ENCODE measurements around the gene CPVL.

- TF ChIP-seq RAD21 (conservative IDR thresholded peaks at IDR 0.05 in 1 of 2, IDR thresholded peaks at IDR 0.05 in 1 of 2) (no peak), POLR2A (IDR thresholded peaks at IDR 0.05; ENCODE audit: low read length) (no peak), MAZ (IDR thresholded peaks at IDR 0.05; ENCODE audit: borderline replicate concordance, low read depth, low read length) (no peak), RARB (CRISPR knock-in tag; IDR thresholded peaks at IDR 0.05) (no peak), NFE2L2 (conservative IDR thresholded peaks at IDR 0.05; ENCODE audit: low read length) (no peak), HEYL (CRISPR knock-in tag; IDR thresholded peaks at IDR 0.05) (no peak), FOSL2 (IDR thresholded peaks at IDR 0.05) (no peak), FOSL2 (CRISPR knock-in tag; IDR thresholded peaks at IDR 0.05) (no peak), JUNB (IDR thresholded peaks at IDR 0.05) (no peak), RCOR1 (IDR thresholded peaks at IDR 0.05; ENCODE audit: low read depth, low read length) (no peak), EP300 (IDR thresholded peaks at IDR 0.05) (no peak)
- TF ChIP-seq, protein P1, sequence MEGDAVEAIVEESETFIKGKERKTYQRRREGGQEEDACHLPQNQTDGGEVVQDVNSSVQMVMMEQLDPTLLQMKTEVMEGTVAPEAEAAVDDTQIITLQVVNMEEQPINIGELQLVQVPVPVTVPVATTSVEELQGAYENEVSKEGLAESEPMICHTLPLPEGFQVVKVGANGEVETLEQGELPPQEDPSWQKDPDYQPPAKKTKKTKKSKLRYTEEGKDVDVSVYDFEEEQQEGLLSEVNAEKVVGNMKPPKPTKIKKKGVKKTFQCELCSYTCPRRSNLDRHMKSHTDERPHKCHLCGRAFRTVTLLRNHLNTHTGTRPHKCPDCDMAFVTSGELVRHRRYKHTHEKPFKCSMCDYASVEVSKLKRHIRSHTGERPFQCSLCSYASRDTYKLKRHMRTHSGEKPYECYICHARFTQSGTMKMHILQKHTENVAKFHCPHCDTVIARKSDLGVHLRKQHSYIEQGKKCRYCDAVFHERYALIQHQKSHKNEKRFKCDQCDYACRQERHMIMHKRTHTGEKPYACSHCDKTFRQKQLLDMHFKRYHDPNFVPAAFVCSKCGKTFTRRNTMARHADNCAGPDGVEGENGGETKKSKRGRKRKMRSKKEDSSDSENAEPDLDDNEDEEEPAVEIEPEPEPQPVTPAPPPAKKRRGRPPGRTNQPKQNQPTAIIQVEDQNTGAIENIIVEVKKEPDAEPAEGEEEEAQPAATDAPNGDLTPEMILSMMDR (IDR thresholded peaks at IDR 0.05) = no peak
- TF ChIP-seq, protein P2, sequence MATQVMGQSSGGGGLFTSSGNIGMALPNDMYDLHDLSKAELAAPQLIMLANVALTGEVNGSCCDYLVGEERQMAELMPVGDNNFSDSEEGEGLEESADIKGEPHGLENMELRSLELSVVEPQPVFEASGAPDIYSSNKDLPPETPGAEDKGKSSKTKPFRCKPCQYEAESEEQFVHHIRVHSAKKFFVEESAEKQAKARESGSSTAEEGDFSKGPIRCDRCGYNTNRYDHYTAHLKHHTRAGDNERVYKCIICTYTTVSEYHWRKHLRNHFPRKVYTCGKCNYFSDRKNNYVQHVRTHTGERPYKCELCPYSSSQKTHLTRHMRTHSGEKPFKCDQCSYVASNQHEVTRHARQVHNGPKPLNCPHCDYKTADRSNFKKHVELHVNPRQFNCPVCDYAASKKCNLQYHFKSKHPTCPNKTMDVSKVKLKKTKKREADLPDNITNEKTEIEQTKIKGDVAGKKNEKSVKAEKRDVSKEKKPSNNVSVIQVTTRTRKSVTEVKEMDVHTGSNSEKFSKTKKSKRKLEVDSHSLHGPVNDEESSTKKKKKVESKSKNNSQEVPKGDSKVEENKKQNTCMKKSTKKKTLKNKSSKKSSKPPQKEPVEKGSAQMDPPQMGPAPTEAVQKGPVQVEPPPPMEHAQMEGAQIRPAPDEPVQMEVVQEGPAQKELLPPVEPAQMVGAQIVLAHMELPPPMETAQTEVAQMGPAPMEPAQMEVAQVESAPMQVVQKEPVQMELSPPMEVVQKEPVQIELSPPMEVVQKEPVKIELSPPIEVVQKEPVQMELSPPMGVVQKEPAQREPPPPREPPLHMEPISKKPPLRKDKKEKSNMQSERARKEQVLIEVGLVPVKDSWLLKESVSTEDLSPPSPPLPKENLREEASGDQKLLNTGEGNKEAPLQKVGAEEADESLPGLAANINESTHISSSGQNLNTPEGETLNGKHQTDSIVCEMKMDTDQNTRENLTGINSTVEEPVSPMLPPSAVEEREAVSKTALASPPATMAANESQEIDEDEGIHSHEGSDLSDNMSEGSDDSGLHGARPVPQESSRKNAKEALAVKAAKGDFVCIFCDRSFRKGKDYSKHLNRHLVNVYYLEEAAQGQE (IDR thresholded peaks at IDR 0.05) = no peak
Measured at GRCh38 chr7:29000717-29001076, 145.6 kb downstream of the CPVL start.

Data from A549 (cell line).